Left ventricle myocardium inferior (tissue), 1 donor: ENCODE data around the gene CAND1. TPM values are rescaled to one million over a fixed set of nuclear protein-coding genes. Genes with fewer than 3 reads are reported as not detected.
"Not testable (repeated sequence)": the region's sequence is repeated elsewhere in the genome, so short reads cannot be mapped to it uniquely, and the experiment has no call there.

ENCODE experiments used
- DNase-seq: peaks from one replicate; pipeline ENCODE4 v3.0.0-alpha.2; 2020
- H3K27ac ChIP-seq: fragments of 200-600 bp; replicated peaks from 2 replicates; pipeline ENCODE4 v1.8.0; 2021
- H3K27me3 ChIP-seq: fragments of 200-600 bp; 2 replicates; pipeline ENCODE4 v1.8.0; 2021; ENCODE audit warnings: low read depth
- H3K36me3 ChIP-seq: fragments of 200-600 bp; 2 replicates; pipeline ENCODE4 v1.8.0; 2021
- H3K4me1 ChIP-seq: fragments of 200-600 bp; 2 replicates; pipeline ENCODE4 v1.8.0; 2021
- H3K4me3 ChIP-seq: fragments of 200-600 bp; 2 replicates; pipeline ENCODE4 v1.8.0; 2021; ENCODE audit warnings: mild to moderate bottlenecking, moderate library complexity
- H3K9me3 ChIP-seq: fragments of 200-600 bp; replicated peaks from 2 replicates; pipeline ENCODE4 v1.8.0; 2021
- CTCF ChIP-seq: fragments of 200-600 bp; IDR thresholded peaks from 2 replicates; pipeline ENCODE4 v1.8.0; 2021; ENCODE audit warnings: antibody characterized with exemption, mild to moderate bottlenecking, borderline replicate concordance
- intact Hi-C: fragments of 100-400 bp; cut with micrococcal nuclease; formaldehyde crosslinking; loops from one replicate; pipeline ENCODE4 v1.11.0; 2022
- total RNA-seq: library from RNA; stranded (reverse); fragmentation: NEBNext Ultra II Directional; extraction: Animal tissue kit (Norgen Biotek cat#: 25700); gene quantifications from one replicate; pipeline ENCODE4 v1.2.1, GENCODE V29; 2021
- donor health status: DM: no; HTN: yes; CAD: no; lungs with severe emphysema.

The CAND1 gene
- total RNA-seq, 1 donor from 2014 or later: 32.9 TPM

GRCh38 chr12:67333649-67334048 lies 64.5 kb downstream of the CAND1 start:
- Histone ChIP-seq H3K27me3 (no peaks in the 10 kb centered on the region), H3K27ac (no peak overlapping the region), H3K4me3 (no peak overlapping the region), H3K36me3 (no peaks in the 10 kb centered on the region), H3K4me1 (no peaks in the 10 kb centered on the region), H3K9me3 (peaks cover 20% of the 10 kb centered on the region)
- intact Hi-C loops: no loop called here
- DNase-seq: no peak
- TF ChIP-seq CTCF: no peak

- H3K36me3 ChIP-seq: no peaks in the 10 kb centered on the region
- H3K4me1 ChIP-seq: no peaks in the 10 kb centered on the region
Measured at GRCh38 chr12:67338426-67338825, 69.3 kb downstream of the CAND1 start.

GRCh38 chr12:67339530-67339929 lies 70.4 kb downstream of the CAND1 start:
- Histone ChIP-seq H3K27ac (no peak overlapping the region), H3K4me1 (no peaks in the 10 kb centered on the region), H3K4me3 (no peak overlapping the region), H3K36me3 (no peaks in the 10 kb centered on the region), H3K9me3 (peaks cover 27% of the 10 kb centered on the region), H3K27me3 (no peaks in the 10 kb centered on the region)
- no peak for TF ChIP-seq CTCF
- no peak for DNase-seq
- intact Hi-C loops: no loop called here

More at GRCh38 chr12:67338426-67338825, 69.3 kb downstream of the CAND1 start:
- Histone ChIP-seq H3K27me3 (no peaks in the 10 kb centered on the region), H3K9me3 (peaks cover 31% of the 10 kb centered on the region), H3K4me3 (no peak overlapping the region), H3K27ac (no peak overlapping the region)
- intact Hi-C loops: no loop called here
- DNase-seq: no peak
- TF ChIP-seq CTCF: no peak

GRCh38 chr12:67341086-67341485 lies 71.9 kb downstream of the CAND1 start:
- peaks cover 27% of the 10 kb centered on the region for H3K9me3 ChIP-seq
- H3K36me3 ChIP-seq, H3K4me3 ChIP-seq, H3K4me1 ChIP-seq, H3K27me3 ChIP-seq, H3K27ac ChIP-seq, DNase-seq, intact Hi-C loops: not testable (repeated sequence)

GRCh38 chr12:67344979-67345710 lies 76.0 kb downstream of the CAND1 start:
- Histone ChIP-seq H3K4me1 (no peaks in the 10 kb centered on the region), H3K36me3 (no peaks in the 10 kb centered on the region), H3K27ac (no peak overlapping the region), H3K4me3 (no peak overlapping the region), H3K9me3 (no peaks in the 10 kb centered on the region), H3K27me3 (no peaks in the 10 kb centered on the region)
- no peak for TF ChIP-seq CTCF
- DNase-seq: no peak
- intact Hi-C loops: no loop called here

- Histone ChIP-seq H3K36me3 (no peaks in the 10 kb centered on the region), H3K4me3 (no peak overlapping the region), H3K4me1 (peaks cover under 1% of the 10 kb centered on the region), H3K9me3 (no peaks in the 10 kb centered on the region), H3K27me3 (no peaks in the 10 kb centered on the region), H3K27ac (no peak overlapping the region)
- TF ChIP-seq CTCF: no peak
- intact Hi-C loops: no loop called here
- DNase-seq: no peak
Measured at GRCh38 chr12:67348683-67349082, 79.5 kb downstream of the CAND1 start.
